Measurements from ENCODE around the gene NFATC2IP.
"Not testable (repeated sequence)": the region's sequence is repeated elsewhere in the genome, so short reads cannot be mapped to it uniquely, and the experiment has no call there.

The NFATC2IP gene

DNA sequence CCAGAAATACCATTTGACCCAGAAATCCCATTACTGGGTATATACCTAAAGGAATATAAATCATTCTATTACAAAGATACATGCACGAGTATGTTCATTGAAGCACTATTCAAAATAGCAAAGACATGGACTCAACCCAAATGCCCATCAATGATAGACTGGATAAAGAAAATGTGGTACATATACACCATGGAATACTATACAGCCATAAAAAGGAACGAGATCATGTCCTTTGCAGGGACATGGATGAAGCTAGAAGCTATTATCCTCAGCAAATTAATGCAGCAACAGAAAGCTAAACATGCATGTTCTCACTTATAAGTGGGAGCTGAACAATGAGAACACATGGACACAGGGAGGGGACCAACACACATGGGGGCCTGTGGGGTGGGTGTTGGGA is 24.5 kb upstream of the NFATC2IP start:
- DNase-seq (ENCODE audit: low read depth in 2 of 2) = not testable (repeated sequence)

DNA sequence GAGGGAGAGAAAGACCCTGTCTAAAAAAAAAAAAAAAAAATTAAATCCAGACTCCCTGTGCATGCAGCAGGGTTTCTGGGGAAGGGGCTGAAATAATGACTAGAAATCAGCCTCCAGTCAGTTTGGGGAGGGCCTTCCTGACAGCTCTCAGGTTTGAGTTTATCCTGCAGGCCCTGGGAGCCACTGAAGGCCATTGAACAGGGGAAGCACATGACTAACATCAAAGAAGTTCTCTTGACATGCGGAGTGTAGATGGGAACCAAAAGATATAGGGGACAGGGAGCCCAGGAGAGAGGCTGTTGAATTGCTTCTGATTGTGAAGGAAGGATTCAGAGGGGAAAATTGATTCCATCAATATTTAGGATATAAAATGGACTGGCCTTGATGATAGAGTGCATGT is 22.9 kb upstream of the NFATC2IP start:
- DNase-seq (ENCODE audit: low read depth in 2 of 2) = no peak

DNA sequence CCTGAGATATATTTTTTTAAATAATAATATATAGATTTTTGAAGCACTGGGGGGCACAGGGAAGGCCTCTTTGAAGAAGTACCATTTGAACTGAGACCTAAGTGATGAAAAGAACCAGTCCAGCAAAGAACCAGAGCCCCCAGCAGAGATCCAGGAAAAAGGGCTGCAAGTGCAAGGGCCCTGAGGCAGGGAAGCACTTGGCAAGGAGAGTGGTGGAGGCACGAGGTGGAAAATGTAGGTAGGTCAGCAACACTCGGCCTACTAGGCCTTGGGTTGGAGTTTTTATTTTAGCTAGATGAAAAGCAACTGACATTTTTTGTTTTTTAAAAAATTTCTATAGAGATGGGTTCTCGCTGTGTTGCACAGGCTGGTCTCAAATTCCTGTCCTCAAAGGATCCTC is 20.5 kb upstream of the NFATC2IP start:
- DNase-seq (ENCODE audit: low read depth in 2 of 2) = no peak

DNA sequence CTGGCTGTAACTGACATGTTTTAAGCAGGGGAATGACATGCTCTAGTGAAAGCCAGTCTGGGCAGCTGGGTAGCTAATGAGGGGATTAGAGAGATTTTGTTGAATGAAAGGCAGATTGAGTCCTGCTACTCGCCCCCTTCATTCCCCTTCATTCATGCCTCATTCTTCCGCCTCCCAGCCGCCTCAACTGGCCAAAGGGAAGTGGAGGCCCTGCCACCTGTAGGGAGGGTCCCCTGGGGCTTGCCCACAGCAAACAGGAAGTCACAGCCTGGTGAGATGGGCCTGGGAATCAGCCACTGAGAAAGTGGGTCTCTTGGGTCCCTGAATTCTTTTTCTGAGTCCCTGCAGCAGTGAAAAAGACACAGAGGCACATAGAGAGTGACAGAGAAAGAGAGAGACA is 20.1 kb upstream of the NFATC2IP start:
- DNase-seq (ENCODE audit: low read depth in 2 of 2) = no peak

DNA sequence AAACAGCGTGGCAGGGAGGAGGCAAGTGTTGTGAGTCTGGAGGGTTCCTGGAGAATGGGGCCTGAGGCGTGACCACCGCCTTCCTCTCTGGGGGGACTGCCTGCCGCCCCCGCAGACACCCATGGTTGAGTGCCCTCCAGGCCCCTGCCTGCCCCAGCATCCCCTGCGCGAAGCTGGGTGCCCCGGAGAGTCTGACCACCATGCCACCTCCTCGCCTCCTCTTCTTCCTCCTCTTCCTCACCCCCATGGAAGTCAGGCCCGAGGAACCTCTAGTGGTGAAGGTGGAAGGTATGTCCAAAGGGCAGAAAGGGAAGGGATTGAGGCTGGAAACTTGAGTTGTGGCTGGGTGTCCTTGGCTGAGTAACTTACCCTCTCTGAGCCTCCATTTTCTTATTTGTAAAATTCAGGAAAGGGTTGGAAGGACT is 18.9 kb upstream of the NFATC2IP start, which contains the start of gene CD19:
Gene CD19, plus strand, starts transcription at position 171 of the 425 bp plus-strand sequence. Its CDS starts 30 bp downstream, at position 201.
- no peak for DNase-seq (ENCODE audit: low read depth in 2 of 2)

DNA sequence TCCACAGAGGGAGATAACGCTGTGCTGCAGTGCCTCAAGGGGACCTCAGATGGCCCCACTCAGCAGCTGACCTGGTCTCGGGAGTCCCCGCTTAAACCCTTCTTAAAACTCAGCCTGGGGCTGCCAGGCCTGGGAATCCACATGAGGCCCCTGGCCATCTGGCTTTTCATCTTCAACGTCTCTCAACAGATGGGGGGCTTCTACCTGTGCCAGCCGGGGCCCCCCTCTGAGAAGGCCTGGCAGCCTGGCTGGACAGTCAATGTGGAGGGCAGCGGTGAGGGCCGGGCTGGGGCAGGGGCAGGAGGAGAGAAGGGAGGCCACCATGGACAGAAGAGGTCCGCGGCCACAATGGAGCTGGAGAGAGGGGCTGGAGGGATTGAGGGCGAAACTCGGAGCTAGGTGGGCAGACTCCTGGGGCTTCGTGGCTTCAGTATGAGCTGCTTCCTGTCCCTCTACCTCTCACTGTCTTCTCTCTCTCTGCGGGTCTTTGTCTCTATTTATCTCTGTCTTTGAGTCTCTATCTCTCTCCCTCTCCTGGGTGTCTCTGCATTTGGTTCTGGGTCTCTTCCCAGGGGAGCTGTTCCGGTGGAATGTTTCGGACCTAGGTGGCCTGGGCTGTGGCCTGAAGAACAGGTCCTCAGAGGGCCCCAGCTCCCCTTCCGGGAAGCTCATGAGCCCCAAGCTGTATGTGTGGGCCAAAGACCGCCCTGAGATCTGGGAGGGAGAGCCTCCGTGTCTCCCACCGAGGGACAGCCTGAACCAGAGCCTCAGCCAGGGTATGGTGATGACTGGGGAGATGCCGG is 18.2 kb upstream of the NFATC2IP start:
- DNase-seq (ENCODE audit: low read depth in 2 of 2) = no peak

DNA sequence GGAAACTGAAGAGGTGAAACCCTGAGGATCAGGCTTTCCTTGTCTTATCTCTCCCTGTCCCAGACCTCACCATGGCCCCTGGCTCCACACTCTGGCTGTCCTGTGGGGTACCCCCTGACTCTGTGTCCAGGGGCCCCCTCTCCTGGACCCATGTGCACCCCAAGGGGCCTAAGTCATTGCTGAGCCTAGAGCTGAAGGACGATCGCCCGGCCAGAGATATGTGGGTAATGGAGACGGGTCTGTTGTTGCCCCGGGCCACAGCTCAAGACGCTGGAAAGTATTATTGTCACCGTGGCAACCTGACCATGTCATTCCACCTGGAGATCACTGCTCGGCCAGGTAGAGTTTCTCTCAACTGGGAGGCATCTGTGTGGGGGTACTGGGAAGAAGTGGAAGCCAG is 17.6 kb upstream of the NFATC2IP start:
- no peak for DNase-seq (ENCODE audit: low read depth in 2 of 2)

DNA sequence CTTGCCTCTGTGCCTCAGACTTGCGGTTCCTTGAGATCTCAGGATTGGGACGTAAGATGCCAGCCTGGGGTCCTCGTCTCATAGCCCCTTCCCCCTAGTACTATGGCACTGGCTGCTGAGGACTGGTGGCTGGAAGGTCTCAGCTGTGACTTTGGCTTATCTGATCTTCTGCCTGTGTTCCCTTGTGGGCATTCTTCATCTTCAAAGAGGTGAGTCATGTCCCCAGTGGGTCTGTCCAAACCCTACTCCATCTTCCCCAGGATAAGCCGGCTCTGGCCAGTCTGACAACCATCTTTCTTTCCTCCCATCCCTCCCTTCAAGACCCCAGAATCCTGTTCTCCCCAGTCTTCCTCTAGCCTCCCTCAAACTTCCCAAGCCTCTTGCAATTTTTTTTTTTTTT is 15.4 kb upstream of the NFATC2IP start:
- no peak for DNase-seq (ENCODE audit: low read depth in 2 of 2)

DNA sequence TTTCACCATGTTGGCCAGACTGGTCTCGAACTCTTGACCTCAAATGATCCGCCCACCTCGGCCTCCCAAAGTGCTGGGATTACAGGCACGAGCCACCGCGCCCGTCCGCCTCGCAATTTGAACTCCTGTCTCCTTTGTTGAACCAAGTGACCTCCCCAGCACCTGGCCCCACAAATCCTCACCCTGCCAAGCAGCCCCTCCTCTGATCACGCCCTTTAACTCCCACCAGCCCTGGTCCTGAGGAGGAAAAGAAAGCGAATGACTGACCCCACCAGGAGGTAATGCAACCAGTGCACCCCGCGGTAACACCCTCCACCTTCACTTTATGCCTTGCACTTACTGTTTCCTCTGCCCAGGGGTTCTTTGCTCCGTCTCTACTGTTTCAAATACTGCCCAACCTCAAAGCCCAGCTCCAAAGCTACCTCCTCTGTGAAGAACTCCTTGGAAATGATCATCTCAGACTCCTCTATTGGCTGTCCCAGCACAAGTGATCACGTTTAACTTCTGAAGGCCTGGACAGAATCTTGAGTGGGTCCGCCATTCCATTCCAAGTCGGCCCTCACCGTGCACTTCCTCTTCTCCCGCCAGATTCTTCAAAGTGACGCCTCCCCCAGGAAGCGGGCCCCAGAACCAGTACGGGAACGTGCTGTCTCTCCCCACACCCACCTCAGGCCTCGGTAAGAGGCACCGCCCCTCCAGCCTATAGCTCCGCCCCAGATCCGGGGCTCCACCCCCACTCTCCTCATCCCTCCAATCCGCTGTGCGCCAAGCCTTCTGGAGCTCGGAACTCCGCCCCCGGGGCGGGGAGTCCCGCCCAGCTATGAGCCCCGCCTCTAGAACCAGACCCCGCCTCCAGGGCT is 14.6 kb upstream of the NFATC2IP start:
- peak; percentile 75 to 84 for DNase-seq (ENCODE audit: low read depth in 2 of 2)

DNA sequence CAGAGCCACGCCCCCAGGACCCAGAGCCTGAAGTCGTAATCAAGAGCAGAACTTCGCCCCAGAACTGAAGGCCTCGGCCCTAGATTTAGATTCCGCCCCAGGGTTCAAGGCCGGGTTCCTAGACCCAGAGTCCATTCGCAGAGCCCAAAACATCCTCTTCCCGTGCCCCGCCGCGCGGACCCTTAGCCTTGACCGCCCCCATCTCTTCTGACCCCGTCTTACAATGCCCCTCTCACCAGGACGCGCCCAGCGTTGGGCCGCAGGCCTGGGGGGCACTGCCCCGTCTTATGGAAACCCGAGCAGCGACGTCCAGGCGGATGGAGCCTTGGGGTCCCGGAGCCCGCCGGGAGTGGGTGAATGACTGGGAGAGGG is 14.0 kb upstream of the NFATC2IP start:
- DNase-seq (ENCODE audit: low read depth in 2 of 2) = no peak

DNA sequence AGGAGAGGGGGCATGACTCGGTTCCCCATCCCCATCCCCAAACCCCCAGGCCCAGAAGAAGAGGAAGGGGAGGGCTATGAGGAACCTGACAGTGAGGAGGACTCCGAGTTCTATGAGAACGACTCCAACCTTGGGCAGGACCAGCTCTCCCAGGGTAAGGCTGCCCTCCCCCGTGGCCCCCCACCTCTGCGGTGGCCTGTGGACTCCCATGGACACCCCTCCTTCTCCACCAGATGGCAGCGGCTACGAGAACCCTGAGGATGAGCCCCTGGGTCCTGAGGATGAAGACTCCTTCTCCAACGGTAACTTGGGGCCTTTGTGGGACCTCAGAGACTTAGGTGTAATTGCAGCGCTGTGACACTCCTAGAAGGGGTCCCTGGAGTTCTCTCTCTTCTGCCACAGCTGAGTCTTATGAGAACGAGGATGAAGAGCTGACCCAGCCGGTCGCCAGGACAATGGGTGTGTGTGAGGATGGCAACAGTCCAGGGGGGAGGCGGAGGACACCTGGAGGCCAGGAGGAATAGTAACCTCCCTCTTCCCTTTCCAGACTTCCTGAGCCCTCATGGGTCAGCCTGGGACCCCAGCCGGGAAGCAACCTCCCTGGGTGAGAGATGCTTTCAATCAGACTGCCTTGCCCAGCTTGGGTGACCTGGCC is 13.4 kb upstream of the NFATC2IP start:
- DNase-seq (ENCODE audit: low read depth in 2 of 2) = no peak

DNA sequence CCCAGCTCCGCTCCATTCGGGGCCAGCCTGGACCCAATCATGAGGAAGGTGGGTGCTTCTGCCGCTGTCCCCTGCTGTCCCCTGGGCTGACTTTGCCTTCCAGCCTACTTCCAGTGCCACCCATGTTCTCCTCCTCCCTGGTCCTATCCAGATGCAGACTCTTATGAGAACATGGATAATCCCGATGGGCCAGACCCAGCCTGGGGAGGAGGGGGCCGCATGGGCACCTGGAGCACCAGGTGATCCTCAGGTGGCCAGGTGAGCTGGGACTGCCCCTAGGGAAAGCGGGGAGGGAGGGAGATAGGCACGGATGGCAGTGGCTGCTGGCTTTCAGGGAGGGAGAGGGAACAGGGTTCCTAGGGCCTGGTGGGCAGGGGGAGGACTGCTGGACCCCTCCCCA is 12.0 kb upstream of the NFATC2IP start:
- no peak for DNase-seq (ENCODE audit: low read depth in 2 of 2)

DNA sequence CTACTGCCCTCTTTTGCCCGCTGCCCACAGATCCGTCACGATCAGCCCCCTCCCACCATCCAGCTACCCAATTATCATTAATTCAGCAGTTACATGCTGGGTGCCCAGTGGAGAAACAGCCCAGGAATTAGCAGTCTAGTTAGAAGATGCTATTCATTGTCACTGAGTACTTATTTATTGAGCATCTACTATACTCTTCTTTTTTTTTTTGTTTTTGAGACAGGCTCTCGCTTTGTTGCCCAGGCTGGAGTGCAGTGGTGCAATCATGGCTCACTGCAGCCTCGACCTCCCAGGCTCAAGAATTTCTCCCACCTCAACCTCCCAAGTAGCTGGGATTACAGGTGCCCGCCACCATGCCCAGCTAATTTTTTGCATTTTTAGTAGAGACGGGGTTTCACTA is 10.9 kb upstream of the NFATC2IP start:
- not testable (repeated sequence) for DNase-seq (ENCODE audit: low read depth in 2 of 2)

DNA sequence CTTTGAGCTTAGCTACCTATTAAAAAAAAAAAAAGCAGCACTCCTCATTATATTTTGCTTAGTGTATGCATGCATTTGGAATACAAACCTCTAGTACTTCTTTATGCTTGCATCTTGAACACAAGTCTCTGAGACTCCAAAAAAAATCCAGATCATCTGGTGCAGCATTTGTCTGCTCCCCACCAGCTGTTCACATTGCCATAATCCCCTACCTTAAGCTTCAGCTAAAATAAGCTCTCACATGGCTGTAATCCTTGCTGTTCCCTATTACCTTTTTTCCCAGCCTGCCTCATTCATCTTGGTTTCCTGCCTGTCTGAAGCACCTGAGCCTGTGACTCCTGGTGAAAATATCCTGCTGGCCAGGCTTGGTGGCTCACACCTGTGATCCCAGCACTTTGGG is 7.5 kb upstream of the NFATC2IP start:
- no peak for DNase-seq (ENCODE audit: low read depth in 2 of 2)

DNA sequence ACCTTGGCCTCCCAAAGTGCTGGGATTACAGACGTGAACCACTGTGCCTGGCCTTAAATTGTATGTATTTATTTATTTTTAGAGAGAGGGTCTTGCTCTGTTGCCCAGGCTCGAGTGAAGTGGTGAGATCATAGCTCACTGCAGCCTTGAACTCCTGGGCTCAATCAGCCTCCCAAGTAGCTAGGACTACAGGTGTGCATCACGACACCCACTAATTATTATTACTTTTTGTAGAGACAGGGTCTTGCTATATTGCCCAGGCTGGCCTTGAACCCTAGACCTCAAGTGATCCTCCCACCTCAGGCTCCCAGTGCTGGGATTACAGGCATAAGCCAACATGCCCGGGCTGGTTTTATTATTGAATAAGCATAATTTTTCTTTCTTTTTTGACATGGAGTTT is 4.1 kb upstream of the NFATC2IP start:
- no peak for DNase-seq (ENCODE audit: low read depth in 2 of 2)

DNA sequence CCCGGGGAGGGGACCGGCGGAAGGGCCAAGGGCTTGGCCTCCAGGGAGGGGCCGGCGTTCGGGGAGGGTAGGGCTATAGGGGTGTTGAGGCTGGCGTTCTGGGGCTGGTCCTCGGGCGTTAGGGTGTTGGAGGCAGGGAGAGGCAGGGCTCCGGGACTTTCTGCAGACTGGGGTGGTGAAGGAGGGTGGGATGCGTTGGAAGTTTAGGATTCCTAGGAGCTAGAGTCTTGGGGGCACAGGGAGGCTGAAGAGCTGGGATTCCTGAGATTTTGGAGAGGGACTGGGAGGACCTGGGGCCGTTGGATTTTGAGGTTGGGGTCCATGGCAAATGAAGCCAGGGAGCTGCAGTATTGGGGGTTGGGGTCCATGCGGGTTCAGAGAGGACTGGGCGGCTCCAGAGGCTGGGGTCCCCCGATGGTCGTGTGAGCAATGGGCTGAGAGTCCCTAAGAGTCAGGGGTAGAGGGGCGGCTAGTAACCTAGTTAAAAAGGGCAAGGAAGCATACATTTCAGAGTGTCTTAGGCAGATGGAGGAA is 740 bp downstream of the NFATC2IP start:
- no peak for DNase-seq (ENCODE audit: low read depth in 2 of 2)

DNA sequence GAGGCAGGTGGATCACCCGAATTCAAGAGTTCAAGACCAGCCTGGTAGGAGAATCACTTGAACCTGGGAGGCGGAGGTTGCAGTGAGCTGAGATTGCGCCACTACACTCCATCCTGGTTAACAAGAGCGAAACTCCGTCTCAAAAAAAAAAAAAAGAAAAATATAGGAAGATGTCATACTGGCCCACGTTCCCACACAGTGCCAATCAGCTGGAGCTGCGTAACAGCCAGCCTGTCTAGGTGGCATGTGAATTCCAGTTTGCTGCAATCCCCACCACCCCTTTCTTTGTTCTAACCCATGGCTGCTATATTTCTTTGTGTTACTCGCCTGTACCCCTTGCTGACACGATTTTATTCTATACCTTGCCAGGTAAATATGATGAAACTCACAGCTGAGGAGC is 7.5 kb downstream of the NFATC2IP start:
- no peak for DNase-seq (ENCODE audit: low read depth in 2 of 2)

DNA sequence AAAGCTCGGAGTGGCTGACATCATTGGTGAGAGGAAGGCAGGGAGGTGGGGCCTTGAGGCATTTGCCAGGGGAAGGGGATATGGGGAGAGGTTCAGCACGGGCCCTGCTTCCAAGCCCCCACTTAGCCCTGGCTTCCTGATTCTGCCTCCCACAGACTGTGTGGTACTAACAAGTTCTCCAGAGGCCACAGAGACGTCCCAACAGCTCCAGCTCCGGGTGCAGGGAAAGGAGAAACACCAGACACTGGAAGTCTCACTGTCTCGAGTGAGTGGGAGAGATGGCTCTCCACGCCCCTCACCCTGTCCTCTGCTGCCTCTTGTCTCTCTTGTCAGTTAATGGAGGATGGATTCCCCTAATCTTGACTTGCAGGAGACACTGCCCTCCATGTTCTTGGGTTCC is 8.1 kb downstream of the NFATC2IP start:
- no peak for DNase-seq (ENCODE audit: low read depth in 2 of 2)

DNA sequence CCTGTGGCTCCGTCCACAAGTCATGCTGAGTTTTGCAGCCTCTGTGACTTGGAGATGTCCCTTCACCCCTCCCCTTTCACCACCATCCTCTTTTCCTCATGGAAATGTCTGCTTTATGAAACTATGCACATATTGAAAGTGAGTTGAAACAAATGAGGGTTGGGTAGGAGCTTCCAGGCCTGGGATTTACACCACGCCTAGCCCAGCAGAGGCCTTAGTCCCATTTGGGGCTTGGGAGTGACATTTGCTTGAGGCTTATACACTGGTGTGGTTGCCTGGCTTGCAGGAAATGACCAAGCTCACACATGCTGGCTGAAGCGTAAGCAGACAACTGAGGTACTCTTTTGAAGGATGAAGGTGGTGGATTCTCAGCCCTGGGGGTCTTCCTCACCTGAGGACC is 13.3 kb downstream of the NFATC2IP start:
- no peak for DNase-seq (ENCODE audit: low read depth in 2 of 2)

DNA sequence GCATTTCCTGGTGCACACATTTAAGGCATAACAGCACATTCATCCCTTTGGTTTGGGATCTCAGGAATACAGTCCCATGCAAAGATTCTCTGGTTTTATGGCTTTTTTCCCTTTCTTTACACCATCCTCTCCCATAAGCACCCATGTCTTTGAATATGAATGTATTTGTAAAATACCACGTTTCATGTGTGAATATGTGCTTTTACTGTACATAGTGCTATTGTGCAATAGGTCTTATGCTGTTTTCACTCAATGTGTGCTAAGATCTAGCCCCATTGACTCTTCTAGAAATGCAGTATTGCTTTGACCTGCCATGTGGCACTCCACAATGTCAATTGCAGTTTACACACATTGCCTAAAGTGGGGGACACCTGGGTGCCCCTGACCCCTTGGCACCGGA is 13.8 kb downstream of the NFATC2IP start:
- DNase-seq (ENCODE audit: low read depth in 2 of 2) = no peak

DNA sequence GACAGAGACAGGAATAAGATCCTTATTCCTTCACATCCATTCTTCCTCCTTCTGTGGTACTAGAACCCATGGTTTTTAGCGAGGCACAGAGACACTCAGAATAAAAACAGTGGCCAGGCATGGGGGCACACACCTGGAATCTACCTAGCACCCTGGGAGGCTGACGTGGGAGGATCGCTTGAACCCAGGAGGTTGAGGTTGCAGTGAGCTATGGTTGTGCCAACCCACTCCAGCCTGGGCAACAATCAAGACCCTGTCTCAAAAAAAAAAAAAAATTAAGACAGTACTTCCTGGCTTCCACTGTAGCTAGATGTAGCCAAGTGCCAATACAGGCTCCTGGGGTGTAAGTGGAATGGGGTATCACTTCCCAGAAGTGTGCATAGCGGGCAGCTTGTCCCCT is 16.4 kb downstream of the NFATC2IP start:
- no peak for DNase-seq (ENCODE audit: low read depth in 2 of 2)

DNA sequence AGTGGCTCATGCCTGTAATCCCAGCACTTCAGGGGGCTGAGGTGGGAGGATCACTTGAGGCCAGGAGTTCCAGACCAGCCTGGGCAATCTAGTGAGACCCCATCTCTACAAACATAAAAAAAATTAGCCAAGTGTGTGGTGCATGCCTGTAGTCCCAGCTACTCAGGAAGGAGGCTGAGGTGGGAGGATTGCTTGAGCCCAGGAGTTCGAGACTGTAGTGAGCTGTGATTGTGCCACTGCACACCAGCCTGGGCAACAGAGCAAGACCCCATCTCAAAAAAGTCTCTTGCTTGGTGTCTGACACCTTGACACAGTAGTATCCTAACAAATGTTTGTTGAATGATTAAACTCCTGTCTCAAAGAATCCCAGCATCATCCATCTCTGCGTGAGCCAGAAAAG is 19.0 kb downstream of the NFATC2IP start:
- DNase-seq (ENCODE audit: low read depth in 2 of 2) = not testable (repeated sequence)
